DOHH2 (cell line): ENCODE measurements around the gene PURB.

Experiments used
- EZH2phosphoT487 ChIP-seq: fragments of 200-600 bp; sonication (generic); IDR thresholded peaks from 2 replicates; pipeline ENCODE4 v1.6.1; 2017; ENCODE audit warnings: borderline replicate concordance, mild to moderate bottlenecking, antibody characterized with exemption, low read length, moderate library complexity, mixed read lengths
- TF ChIP-seq, protein P1 (sequence below): fragments of 200-600 bp; sonication (generic); IDR thresholded peaks from one replicate; pipeline ENCODE4 v1.5.1; 2014; ENCODE audit warnings: antibody characterized with exemption, mild to moderate bottlenecking, low read depth, low read length; ENCODE audit not compliant: poor library complexity, severe bottlenecking

- TF ChIP-seq, protein P1, sequence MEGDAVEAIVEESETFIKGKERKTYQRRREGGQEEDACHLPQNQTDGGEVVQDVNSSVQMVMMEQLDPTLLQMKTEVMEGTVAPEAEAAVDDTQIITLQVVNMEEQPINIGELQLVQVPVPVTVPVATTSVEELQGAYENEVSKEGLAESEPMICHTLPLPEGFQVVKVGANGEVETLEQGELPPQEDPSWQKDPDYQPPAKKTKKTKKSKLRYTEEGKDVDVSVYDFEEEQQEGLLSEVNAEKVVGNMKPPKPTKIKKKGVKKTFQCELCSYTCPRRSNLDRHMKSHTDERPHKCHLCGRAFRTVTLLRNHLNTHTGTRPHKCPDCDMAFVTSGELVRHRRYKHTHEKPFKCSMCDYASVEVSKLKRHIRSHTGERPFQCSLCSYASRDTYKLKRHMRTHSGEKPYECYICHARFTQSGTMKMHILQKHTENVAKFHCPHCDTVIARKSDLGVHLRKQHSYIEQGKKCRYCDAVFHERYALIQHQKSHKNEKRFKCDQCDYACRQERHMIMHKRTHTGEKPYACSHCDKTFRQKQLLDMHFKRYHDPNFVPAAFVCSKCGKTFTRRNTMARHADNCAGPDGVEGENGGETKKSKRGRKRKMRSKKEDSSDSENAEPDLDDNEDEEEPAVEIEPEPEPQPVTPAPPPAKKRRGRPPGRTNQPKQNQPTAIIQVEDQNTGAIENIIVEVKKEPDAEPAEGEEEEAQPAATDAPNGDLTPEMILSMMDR, result no peak
- TF ChIP-seq EZH2phosphoT487, result no peak
These were observed 36.0 kb downstream of the PURB start for GRCh38 chr7:44849259-44849884.
